ENCODE results near the gene DSCAML1.

Gene DSCAML1

GRCh38 chr11:117437041-117437790 is 359.8 kb downstream of the DSCAML1 start:
- no peak for DNase-seq

GRCh38 chr11:117435326-117435725 is 361.7 kb downstream of the DSCAML1 start:
- no peak for DNase-seq

- DNase-seq: no peak
Measured at GRCh38 chr11:117434481-117434880, 362.5 kb downstream of the DSCAML1 start.

DNA sequence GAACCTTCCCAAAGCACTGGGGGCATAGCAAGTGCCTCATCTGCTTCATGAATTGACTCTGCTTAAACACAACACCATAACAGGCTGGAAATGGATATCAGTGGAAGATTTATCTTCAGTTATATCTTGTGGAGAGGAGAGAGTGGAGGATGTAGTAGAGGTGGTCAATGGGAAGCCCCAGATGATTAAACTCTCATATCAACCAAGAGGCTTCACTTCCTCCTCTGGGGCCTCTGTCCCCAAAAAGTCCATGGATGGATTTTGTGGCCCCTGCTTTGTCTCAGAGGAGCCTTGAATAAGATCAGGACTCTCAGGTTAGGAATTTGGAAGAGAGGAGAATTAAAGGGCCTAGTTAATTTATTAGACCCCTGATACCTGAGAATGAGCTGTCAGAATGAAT is 363.3 kb downstream of the DSCAML1 start:
- no peak for DNase-seq

GRCh38 chr11:117431436-117431835 is 365.6 kb downstream of the DSCAML1 start:
- no peak for DNase-seq

- no peak for DNase-seq
Measured at GRCh38 chr11:117430293-117430955, 366.6 kb downstream of the DSCAML1 start.

DNA sequence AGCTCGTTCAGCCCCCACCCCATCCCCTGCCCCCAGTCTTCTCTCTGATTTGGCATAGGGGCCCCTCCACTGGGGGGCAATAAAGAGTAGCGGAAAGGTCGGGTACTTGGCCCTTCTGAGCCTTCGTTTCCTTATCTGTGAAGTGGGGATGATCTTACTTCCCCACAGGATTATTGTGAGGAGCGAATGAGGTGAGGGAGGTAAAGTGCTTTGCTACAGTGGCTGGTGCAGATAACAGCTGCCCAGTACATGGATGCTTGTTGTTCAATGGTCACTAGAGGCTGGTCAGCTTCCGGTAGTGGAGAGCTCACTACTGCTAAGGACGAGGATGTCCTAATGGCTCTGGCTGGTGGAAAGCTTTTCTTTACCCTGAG is 368.2 kb downstream of the DSCAML1 start:
- DNase-seq: no peak

GRCh38 chr11:117428186-117428855 is 368.7 kb downstream of the DSCAML1 start:
- DNase-seq: no peak

GRCh38 chr11:117427356-117427874 is 369.6 kb downstream of the DSCAML1 start:
- DNase-seq: no peak

- no peak for DNase-seq
Measured at GRCh38 chr11:117426941-117427340, 370.1 kb downstream of the DSCAML1 start.

DNA sequence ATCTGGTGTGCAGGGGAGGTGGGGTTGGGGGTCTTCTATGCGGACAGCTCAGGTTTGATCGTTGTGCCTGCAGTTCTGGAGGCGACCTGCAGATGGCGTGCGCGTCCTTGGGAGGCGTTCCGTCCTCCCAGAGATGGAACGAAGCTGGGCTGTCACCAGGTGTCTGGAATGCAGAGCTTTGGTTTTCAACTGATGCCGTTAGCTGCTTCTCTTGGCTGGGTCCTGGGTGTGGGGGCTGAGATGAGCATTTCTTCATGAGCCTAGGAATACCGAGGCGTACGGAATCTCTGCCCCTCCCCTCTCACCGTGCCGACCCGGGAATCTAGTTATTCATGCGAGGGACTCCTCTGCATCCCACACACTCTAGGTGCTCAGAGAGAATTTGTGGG is 370.7 kb downstream of the DSCAML1 start:
- peak; percentile 30 for DNase-seq

GRCh38 chr11:117425679-117426296 is 371.2 kb downstream of the DSCAML1 start:
- DNase-seq: no peak

- DNase-seq: no peak
Measured at GRCh38 chr11:117424781-117425180, 372.2 kb downstream of the DSCAML1 start.

DNA sequence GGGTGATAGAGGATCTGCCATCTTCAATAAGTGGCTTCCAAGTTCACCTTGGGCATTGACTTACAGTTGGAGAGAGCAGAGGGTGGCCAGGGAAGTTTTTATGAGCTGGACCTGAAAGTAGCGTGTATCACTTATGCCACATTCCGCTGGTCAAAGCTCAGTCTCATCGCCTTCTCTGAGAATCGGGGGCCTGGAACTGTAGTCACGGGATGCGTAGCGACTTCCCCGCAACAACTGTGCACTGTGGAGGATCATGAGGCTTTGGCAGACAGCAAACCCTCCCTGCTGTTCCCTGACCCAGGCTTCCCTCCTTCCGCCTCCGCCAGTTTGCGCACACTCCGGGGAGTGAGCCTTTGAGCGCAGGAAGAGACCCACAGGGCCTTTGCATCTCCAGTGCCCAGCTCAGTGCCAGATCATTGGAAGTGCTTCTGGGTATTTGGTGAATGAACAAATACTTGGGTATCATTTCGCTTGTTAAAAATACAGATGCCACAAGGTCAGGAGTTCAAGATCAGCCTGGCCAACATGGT is 373.9 kb downstream of the DSCAML1 start:
- no peak for DNase-seq

GRCh38 chr11:117421476-117421875 is 375.5 kb downstream of the DSCAML1 start:
- no peak for DNase-seq

DNA sequence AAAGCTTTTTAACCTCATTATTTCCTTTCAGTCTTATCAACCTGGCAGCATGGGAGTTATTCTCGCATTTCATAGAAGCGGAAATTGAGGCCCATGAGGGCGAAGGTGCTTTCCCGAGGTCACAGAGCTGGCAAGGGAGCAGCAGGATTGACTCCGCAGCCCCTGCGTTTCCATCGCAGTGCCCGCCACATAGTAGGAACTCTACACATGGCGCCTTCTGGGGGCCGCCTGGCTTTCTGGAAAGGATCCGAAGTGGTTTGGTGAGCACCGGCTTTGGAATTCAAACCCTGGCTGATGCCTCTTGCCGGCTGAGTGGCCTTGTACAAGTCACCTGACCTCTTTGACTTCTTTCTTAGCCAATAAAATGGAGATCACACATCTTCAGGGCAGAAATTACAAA is 376.0 kb downstream of the DSCAML1 start:
- no peak for DNase-seq

GRCh38 chr11:117420598-117420997 is 376.4 kb downstream of the DSCAML1 start:
- DNase-seq: no peak

DNA sequence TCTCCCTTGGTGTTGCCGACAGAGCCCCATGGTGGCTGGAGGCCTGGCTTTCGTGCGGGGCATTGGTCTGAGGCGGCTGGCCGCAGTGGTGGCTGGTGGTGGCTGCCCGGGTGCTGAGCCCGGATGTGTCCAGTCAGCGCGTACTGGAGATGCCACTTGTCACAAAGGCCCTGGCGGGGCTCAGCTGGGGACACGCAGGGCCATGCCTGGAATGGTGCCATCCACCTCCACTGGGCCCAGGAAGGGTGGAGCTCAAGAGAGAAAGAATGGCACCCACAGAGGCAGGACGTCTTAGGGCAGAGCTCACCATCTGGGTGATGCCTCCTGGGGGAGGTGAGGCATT is 376.9 kb downstream of the DSCAML1 start:
- no peak for DNase-seq

- DNase-seq: no peak
Measured at GRCh38 chr11:117419482-117420142, 377.4 kb downstream of the DSCAML1 start.

- DNase-seq: no peak
Measured at GRCh38 chr11:117418737-117419481, 378.1 kb downstream of the DSCAML1 start.

DNA sequence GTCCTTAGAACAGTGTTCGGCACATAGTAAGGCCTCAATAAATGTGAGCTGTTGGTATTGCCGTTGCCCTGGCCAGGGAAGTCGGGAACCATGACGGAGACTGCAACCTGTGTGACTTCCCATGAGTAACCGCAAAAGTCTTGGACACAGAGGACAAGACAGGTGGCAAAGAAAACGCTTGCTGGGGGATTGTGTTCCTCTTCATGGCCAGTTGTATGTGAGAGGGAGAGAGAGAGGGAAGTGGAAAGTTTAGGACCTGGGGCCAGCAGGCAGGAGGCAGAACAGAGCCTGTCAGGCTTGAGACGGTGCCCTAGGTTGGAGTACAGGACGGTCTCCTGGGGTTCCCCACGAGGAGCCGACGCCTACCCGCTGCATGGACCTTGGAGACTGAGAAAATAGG is 379.2 kb downstream of the DSCAML1 start:
- DNase-seq: no peak

DNA sequence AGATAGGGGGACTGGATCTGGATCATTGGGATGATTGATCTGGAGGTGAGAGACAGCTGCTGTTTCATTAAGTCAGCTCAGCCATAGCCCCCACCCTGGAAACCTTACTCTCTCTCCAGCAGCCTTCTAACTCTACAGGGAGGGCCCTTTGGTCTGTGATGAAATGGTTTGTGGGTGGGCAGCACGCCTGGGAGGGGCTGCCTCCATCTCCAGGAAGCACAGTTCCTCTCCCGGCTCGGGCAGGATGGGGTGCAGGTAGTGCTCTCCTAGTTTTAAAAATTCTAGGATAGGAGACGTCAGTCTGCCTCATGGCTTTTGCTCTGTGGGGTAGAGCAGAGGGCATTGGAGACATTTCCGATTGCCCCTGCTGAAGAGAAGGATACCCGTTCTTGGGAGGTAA is 379.7 kb downstream of the DSCAML1 start:
- no peak for DNase-seq

Measured in GF-D8 (cell line).